Left hindlimb (tissue), 1 donor: ENCODE data around the gene E2F8.

Experiments
- DNase-seq: peaks from one replicate; pipeline ENCODE4 v3.0.0-alpha.2; 2018

E2F8 gene

DNA sequence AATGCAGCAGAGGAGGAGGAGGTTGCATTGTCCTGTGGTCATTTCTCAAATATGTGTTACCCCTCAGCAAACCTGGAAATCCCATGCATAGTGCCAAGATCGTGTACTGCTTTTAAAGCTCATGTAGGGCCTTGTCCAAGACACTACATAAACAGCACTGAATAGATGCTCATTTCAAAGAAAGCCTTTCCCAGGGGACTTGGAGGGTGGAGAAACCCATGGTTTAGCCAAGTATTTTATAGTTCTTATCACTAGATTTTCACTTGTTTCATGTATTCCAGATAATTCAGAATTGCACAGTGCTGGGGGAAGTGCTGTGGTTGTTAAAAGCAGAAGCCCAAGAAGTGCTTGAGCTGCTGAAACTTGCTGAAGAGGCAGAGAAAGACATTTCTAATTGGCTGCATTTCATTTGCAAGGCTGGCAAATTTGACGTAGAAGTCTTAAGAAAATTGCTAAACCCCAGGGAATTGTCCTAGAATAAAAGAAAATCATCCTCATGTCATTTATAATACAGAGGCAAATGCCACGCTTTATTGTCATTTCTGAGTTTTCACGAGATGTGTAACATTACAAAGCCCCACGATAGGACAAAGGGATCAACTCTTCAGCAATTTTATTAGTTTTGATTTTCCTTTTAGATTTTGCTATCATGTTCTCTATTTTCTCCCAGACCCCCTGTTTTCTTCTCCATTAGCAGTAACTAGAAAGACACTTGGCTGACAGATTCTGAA is 59.0 kb downstream of the E2F8 start:
- no peak for DNase-seq

DNA sequence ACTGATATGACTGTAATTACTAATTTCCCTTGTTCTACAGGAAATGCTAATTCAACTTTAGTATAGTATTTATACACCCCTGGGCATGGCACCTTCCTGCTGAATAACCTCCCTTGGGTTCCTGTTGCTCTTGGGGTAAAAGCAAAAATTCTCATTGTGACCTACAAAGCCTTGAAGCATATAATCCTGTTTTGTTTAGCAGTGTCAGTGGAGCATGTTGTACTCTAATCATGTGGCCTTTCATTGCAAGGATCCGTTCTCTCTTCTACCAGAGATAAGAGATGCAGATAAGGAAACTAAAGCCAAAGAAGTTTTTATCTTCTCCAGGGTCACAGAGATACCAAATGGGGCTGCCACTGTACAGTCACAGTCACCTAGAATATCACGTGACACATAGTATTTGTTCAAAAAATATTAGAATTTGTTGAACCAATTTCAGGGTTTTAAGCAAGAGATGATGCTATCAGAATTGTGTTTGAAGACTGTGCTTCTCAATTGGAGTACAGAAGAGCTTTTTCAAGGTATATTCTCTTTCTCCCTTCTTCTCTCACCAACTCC is 64.0 kb downstream of the E2F8 start:
- no peak for DNase-seq
